GM12878 (cell line): ENCODE results near the gene OAS1. TPM values are rescaled to one million over a fixed set of nuclear protein-coding genes. Genes with fewer than 3 reads are reported as not detected.

Experiments used
- ATAC-seq: fragments of 200-7000 bp; cut with Tn5 transposase; 3 replicates; pipeline ENCODE4 v1.9.1; 2020; ENCODE audit warnings: mild to moderate bottlenecking, moderate library complexity
- BruUV-seq: library from RNA; stranded (reverse); fragments of 400-500 nt; replicated peaks from 2 replicates; lab custom pipeline; 2021; lab: Mats Ljungman, UMichigan
- CTCF ChIA-PET: fragments of 300-600 bp; sonication (Branson Sonifier 250); formaldehyde crosslinking; extraction: SDS; loops from one replicate; lab custom pipeline; 2021; ENCODE audit warnings: inconsistent platforms; lab: Yijun Ruan, JAX
- POLR2A ChIA-PET: fragments of 350-600 bp; formaldehyde crosslinking; extraction: SDS; loops from one replicate; lab custom pipeline; 2021; ENCODE audit warnings: inconsistent platforms; lab: Charles Lee
- RAD21 ChIA-PET: fragments of 300-600 bp; sonication (Branson Sonifier 250); formaldehyde crosslinking; loops from one replicate; lab custom pipeline; 2023; ENCODE audit warnings: antibody characterized with exemption; ENCODE audit not compliant: unreplicated experiment; lab: Charles Lee
- SMC1A ChIA-PET: fragments of 300-600 bp; sonication (Branson Sonifier 250); formaldehyde crosslinking; loops from one replicate; lab custom pipeline; 2023; ENCODE audit not compliant: unreplicated experiment, uncharacterized antibody; lab: Charles Lee
- DNase-seq: peaks from one replicate; pipeline ENCODE4 v3.0.0-alpha.2; 2011; ENCODE audit warnings: low read depth, low spot score
- FAIRE-seq: peaks from 3 replicates; lab custom pipeline; 2011; peaks lifted over from hg19 to GRCh38; lab: Jason Lieb, UNC
- H2AFZ ChIP-seq: 2 replicates; pipeline ENCODE4 v1.6.0; 2011; ENCODE audit warnings: low read depth, low read length, control low read depth; ENCODE audit not compliant: control insufficient read depth
- H3K27ac ChIP-seq: 2 replicates; pipeline ENCODE4 v1.5.1; 2011; ENCODE audit warnings: control low read depth; ENCODE audit not compliant: control insufficient read depth, insufficient read depth
- H3K27me3 ChIP-seq, 2 experiments: replicated peaks in 1 of 2; 2 replicates each; pipeline versions ENCODE4 v1.6.0 to v1.6.1; 2011; ENCODE audit warnings: low read length in 1 of 2; ENCODE audit not compliant: control insufficient read depth in 2 of 2, insufficient read depth in 2 of 2
- H3K36me3 ChIP-seq, 2 experiments: 2 replicates each; pipeline ENCODE4 v1.5.1; 2011; ENCODE audit warnings: low read length in 1 of 2; ENCODE audit not compliant: control insufficient read depth in 2 of 2, insufficient read depth in 2 of 2
- H3K4me1 ChIP-seq: 2 replicates; pipeline ENCODE4 v1.6.1; 2011; ENCODE audit warnings: mild to moderate bottlenecking, low read length, moderate library complexity, mixed read lengths; ENCODE audit not compliant: control insufficient read depth, insufficient read depth
- H3K4me2 ChIP-seq: 2 replicates; pipeline ENCODE4 v1.6.0; 2011; ENCODE audit warnings: control low read depth; ENCODE audit not compliant: control insufficient read depth, insufficient read depth
- H3K4me3 ChIP-seq: fragments of 200-600 bp; sonication (generic); 2 replicates; pipeline ENCODE4 v1.5.1; 2016
- H3K79me2 ChIP-seq: 2 replicates; pipeline ENCODE4 v1.6.0; 2011; ENCODE audit warnings: low read length; ENCODE audit not compliant: control insufficient read depth, insufficient read depth
- H3K9ac ChIP-seq: 2 replicates; pipeline ENCODE4 v1.8.0; 2011; ENCODE audit warnings: low read length, control low read depth, mixed read lengths; ENCODE audit not compliant: control insufficient read depth, insufficient read depth
- H3K9me3 ChIP-seq: replicated peaks from 3 replicates; pipeline ENCODE4 v1.5.1; 2011; ENCODE audit warnings: mild to moderate bottlenecking, low read length; ENCODE audit not compliant: control insufficient read depth, insufficient read depth
- H4K20me1 ChIP-seq: 2 replicates; pipeline ENCODE4 v1.6.0; 2011; ENCODE audit not compliant: control insufficient read depth, insufficient read depth
- CUX1 ChIP-seq: IDR thresholded peaks from 2 replicates; pipeline ENCODE4 v1.6.1; 2012; ENCODE audit warnings: improper control_type of control experiment, low read depth, low read length; ENCODE audit not compliant: insufficient replicate concordance
- E2F8 ChIP-seq: fragments of 450-650 bp; IDR thresholded peaks from 2 replicates; pipeline ENCODE4 v1.6.1; 2018; ENCODE audit warnings: mild to moderate bottlenecking, low read depth, moderate library complexity; ENCODE audit not compliant: partially characterized antibody
- PAX5 ChIP-seq: IDR thresholded peaks from 2 replicates; pipeline ENCODE4 v1.6.1; 2011; ENCODE audit warnings: low read depth, low read length, borderline replicate concordance
- POLR2AphosphoS5 ChIP-seq: IDR thresholded peaks from 2 replicates; pipeline ENCODE4 v1.6.1; 2011; ENCODE audit warnings: mild to moderate bottlenecking, low read length, inconsistent platforms
- RFX5 ChIP-seq: IDR thresholded peaks from 2 replicates; pipeline ENCODE4 v1.6.1; 2011; ENCODE audit warnings: low read depth, low read length, improper control_type of control experiment
- USF2 ChIP-seq: IDR thresholded peaks from 2 replicates; pipeline ENCODE4 v1.6.1; 2011; ENCODE audit warnings: low read depth, low read length, improper control_type of control experiment, borderline replicate concordance
- ZNF622 ChIP-seq: fragments of 450-650 bp; IDR thresholded peaks from 2 replicates; pipeline ENCODE4 v1.6.1; 2017; ENCODE audit warnings: mild to moderate bottlenecking, inconsistent platforms
- ZZZ3 ChIP-seq: IDR thresholded peaks from 2 replicates; pipeline ENCODE4 v1.6.1; 2011; ENCODE audit warnings: low read depth; ENCODE audit not compliant: control insufficient read depth, insufficient read length
- in situ Hi-C: fragments of 300-500 bp; cut with MboI; formaldehyde crosslinking; loops from 9 replicates; pipeline ENCODE4 v1.14.3; 2018; ENCODE audit warnings: mixed read lengths
- intact Hi-C: fragments of 100-400 bp; cut with micrococcal nuclease; formaldehyde crosslinking; loops from one replicate; pipeline ENCODE4 v1.14.2; 2022; ENCODE audit not compliant: unreplicated experiment
- polyA plus RNA-seq, 11 experiments: library from polyadenylated mRNA; depleted of rRNA in 4 of 11; unstranded in 6 of 11; stranded (reverse) in 5 of 11; fragments of >200 nt; fragmentation: Nextera tagmentation in 4 of 11; fragmentation: Illumina TruSeq in 1 of 11; extraction: Ambion mirVana in 4 of 11; extraction: Trizol in 1 of 11; gene quantifications; 1 replicate in 1 of 11; 2 replicates in 10 of 11; pipeline versions ENCODE4 v1.2.1 to v1.2.3, GENCODE V29; 2011 to 2016; ENCODE audit warnings: inconsistent platforms in 2 of 11, missing spikeins in 2 of 11, low read depth in 1 of 11
- total RNA-seq, 4 experiments: library from RNA; depleted of rRNA in 3 of 4; stranded (reverse); fragments of >200 nt in 3 of 4; fragmentation: Illumina TruSeq in 1 of 4; extraction: Trizol in 1 of 4; gene quantifications; 2 replicates each; pipeline versions ENCODE4 v1.2.1 to v1.2.3, GENCODE V29; 2013 to 2021

Gene OAS1
- total and polyA plus RNA-seq, 10 of the 15 experiments (the other 5 are each of a cell fraction or from before 2014, with no cell fraction given) = 44.7 to 287 (median 64.3) TPM

GRCh38 chr12:112904571-112904970 lies 2.2 kb upstream of the OAS1 start:
- POLR2A ChIA-PET = interaction anchor here (1.6 to 5.4 kb wide), 2 partner anchors 74 kb away, joined by 5 to 69 read pairs; partner anchors contain the start of gene OAS2
- Histone ChIP-seq H2AFZ (no peak overlapping the region), H3K4me1 (peaks cover 17% of the 10 kb centered on the region), H3K36me3 (peaks cover 0 to 15% of the 10 kb centered on the region in 2 experiments; a peak in 1 of 4 replicates), H3K9me3 (no peaks in the 10 kb centered on the region; the same call in 1 of the 3 replicates), H3K9ac (no peak overlapping the region), H4K20me1 (no peaks in the 10 kb centered on the region), H3K4me2 (no peak overlapping the region), H3K27ac (no peak overlapping the region), H3K4me3 (no peak overlapping the region), H3K79me2 (peaks cover 27% of the 10 kb centered on the region), H3K27me3 (no peaks in the 10 kb centered on the region)
- SMC1A ChIA-PET = interaction anchor here (1.3 to 8.0 kb wide), 4 partner anchors 20 to 88 kb away, joined by 3 to 99 read pairs (median 16); partner anchors contain the start of genes OAS2 and OAS3
- TF ChIP-seq ZNF622 (no peak), ZZZ3 (no peak), PAX5 (no peak), E2F8 (no peak), POLR2AphosphoS5 (no peak), RFX5 (no peak), USF2 (no peak), CUX1 (no peak)
- intact Hi-C loops (loop anchor here (5.0 kb wide), 2 partner anchors 88 to 268 kb away; no protein-coding TSS in a partner anchor), in situ Hi-C loops (no loop called here)
- no TSS peak for BruUV-seq
- CTCF ChIA-PET = interaction anchor here (2.0 kb wide), 1 partner anchor 88 kb away, joined by 11 read pairs; no protein-coding TSS in a partner anchor
- ATAC-seq = no peak
- no peak for DNase-seq
- no peak for FAIRE-seq
- RAD21 ChIA-PET = interaction anchor here (5.5 kb wide), 1 partner anchor 74 kb away, joined by 47 read pairs; the partner anchor contains the start of gene OAS2
